M059J (cell line): ENCODE measurements around the gene INPP5D. TPM values are rescaled to one million over a fixed set of nuclear protein-coding genes. Genes with fewer than 3 reads are reported as not detected.
"Not testable (repeated sequence)": the region's sequence is repeated elsewhere in the genome, so short reads cannot be mapped to it uniquely, and the experiment has no call there.

Experiments used
- DNase-seq: peaks from one replicate; pipeline ENCODE4 v3.0.0-alpha.2; 2012; ENCODE audit warnings: low read depth
- total RNA-seq: library from RNA; depleted of rRNA; stranded (reverse); fragments of >200 nt; shearing (Covaris generic); gene quantifications from 2 replicates; pipeline ENCODE4 v1.2.3, GENCODE V29; 2014

Gene INPP5D
- total RNA-seq, 1 experiment from 2014 or later: not detected

- DNase-seq: peak; percentile 11
Observed at GRCh38 chr2:233178994-233179847, 119.1 kb downstream of the INPP5D start.

- DNase-seq: no peak
Observed at GRCh38 chr2:233179848-233180366, 119.8 kb downstream of the INPP5D start.

DNA sequence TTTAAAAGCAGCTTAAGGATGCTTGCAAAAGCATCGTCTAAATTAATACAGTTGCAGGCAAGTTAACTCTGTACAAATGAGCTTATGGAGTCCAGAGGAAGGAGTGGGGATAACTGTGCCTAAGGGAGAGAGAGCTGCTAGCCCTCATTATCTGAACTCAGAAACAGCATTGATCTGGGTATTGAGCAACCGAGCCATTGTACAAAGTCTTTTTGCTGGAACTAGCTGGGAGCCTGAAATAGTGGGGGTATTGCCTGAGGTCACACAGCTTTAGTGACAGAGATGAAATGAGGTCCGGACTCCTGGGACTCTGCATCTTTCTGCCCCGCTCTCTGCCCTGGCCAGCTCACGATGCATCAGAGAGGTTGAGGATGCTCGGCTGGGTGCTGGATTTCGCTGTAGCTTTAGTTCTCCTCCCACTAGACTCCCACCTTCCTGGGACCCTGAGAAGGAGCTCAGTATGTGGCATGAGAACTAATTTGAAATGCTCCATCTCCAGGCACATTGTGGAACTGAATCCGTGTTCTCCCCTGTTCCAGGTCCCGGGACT is 123.8 kb downstream of the INPP5D start:
- DNase-seq: no peak

DNA sequence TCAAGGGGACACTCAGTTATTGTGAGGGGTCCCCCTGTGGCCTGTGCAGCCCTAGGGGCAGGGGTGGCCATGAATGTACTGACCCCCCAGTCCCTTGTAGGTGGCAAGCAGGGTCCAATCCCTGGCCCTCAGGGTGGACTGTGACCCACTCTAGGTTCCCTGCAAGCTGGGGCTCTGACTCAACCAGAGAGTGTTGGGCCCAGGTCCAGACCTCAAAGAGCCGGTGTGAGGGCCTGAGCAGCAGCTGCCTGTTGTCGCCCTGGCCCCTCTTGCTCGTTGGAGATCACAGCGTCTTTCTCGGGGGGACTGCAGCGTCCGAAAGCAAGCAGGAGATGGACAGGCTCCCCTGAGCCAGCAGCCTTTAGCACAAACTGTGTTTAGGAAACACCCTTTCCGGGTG is 124.5 kb downstream of the INPP5D start:
- DNase-seq: peak; percentile 29

GRCh38 chr2:233185330-233185729 is 125.2 kb downstream of the INPP5D start:
- no peak for DNase-seq

DNA sequence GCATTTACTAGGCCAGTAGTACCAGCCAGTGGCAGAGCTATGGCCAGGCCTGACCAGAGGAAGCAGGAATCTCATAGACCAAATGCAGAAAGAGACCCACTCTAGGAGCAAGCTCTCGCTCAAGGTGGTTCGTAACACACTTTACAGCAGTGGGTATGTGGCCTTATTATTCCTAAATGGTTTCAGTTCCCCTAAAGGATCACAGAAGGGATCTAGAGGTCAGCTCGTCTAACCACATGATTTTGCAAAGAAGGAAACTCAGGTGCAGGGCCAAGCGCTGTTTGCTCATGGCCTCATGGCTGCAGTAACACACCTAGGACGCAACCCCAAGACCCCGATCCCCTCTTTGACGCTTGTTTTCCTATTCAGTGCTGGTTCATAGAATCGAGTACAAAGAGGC is 125.8 kb downstream of the INPP5D start:
- no peak for DNase-seq

DNA sequence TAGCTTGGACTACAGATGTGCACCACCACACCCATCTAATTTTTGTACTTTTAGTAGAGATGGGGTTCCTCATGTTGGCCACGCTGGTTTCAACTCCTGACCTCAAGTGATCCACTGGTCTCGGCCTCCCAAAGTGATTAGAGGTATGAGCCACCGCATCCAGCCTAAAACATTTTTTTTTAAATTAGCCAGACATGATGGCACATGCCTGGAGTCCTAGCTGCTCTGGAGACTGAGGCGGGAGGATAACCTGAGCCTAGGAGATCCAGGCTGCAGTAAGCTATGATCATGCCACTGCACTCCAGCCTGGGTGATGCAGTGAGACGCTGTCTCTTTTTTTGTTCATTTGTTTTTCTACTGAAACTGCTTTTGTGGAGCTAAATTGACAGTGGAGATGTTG is 126.7 kb downstream of the INPP5D start:
- DNase-seq: no peak

DNA sequence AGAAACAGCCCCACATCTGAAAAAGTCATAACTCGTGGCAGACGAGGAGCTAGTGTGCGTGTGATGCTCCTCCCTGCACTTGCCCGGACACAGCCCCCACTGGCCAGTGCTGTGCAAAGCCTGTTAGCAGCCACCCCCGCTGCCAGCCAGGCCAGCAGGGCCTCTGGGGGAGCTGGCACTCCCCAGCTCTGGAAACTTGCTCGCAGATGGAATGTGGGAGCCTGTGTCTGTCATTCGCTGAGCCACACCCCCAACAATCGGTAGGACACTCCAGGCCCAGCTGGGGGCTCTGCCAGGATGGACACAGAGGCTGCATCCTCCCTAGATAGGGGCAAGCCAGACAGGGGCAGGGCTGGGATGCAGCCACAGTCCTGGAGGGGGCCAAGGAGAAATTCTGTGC is 128.9 kb downstream of the INPP5D start:
- no peak for DNase-seq

DNA sequence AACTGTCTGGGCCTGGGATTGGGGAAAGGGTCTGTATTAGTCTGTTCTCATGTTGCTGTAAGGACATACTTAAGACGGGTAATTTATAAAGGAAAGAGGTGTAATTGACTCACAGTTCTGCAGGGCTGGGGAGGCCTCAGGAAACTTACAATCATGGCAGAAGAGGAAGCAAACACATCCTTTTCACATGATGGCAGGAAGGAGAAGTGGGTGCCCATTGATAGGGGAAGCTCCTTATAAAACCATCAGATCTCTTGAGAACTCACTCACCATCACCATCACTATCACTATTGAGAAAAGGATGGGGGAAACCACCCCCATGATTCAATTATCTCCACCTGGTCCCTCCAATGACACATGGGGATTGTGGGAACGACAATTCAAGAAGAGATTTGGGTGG is 130.9 kb downstream of the INPP5D start:
- DNase-seq: not testable (repeated sequence)

- DNase-seq: no peak
Observed at GRCh38 chr2:233193738-233194137, 133.6 kb downstream of the INPP5D start.

DNA sequence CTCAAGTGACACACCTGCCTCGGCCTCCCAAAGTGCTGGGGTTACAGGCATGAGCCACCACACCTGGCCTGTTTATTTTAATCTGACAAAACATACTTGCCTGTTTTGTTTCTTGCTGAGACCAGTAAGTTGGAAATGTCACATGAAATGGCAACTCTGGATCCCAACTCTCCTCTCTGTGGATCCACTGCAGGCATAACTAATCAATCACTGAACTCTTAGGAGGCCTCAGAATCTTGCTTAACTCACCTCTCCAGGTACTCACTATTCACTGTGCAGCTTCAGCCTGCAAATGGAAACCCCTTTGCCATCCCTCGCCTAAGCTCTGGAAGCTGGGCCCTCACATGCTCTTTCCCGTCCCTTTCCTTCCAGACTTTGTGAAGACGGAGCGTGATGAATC is 134.9 kb downstream of the INPP5D start:
- DNase-seq: no peak

- DNase-seq: no peak
Observed at GRCh38 chr2:233197022-233197421, 136.9 kb downstream of the INPP5D start.

- DNase-seq: no peak
Observed at GRCh38 chr2:233198026-233198425, 137.9 kb downstream of the INPP5D start.

DNA sequence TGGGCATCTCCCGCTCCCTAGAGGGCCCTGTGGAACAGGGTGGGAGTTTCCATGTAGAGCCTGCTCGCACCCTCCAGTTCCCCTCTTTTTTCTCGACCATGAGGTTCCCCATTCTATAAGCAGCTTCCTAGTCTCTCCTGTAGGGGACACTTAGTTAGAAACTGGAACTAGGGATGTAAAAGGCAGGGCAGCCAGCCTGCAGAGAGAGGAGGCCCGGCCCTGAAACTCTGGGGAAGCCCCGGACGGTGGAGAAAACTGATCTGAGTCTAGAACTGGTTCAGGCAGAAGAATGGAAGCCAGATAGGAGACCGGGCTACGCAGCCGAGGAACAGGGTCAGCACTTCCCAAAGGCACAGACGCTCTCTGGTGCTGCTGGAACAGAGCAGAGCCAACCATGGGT is 139.7 kb downstream of the INPP5D start:
- DNase-seq: no peak

GRCh38 chr2:233200790-233201189 is 140.6 kb downstream of the INPP5D start:
- not testable (repeated sequence) for DNase-seq

GRCh38 chr2:233201258-233202013 is 141.3 kb downstream of the INPP5D start:
- DNase-seq: no peak

DNA sequence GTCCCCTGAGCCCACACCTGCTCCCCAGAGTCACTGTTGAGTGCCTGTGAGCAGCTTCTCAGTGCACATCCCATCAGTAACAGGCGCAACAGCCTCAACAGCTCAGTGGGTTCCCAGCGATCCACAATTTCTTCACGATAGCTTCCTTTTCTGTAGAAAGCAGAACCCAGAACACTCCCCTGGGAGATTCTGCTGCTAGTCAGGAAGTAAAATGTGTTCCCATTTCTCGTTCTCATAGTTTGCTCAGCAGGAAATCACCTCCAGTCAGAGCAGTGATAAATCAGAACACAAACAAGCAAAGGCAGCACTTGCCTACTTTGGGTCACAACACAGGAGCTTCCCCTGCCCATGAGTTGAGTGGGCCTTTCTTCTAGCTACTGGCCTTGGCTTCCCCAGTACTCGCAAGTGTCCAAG is 142.4 kb downstream of the INPP5D start:
- DNase-seq: no peak

GRCh38 chr2:233203060-233203459 is 142.9 kb downstream of the INPP5D start:
- DNase-seq: no peak

DNA sequence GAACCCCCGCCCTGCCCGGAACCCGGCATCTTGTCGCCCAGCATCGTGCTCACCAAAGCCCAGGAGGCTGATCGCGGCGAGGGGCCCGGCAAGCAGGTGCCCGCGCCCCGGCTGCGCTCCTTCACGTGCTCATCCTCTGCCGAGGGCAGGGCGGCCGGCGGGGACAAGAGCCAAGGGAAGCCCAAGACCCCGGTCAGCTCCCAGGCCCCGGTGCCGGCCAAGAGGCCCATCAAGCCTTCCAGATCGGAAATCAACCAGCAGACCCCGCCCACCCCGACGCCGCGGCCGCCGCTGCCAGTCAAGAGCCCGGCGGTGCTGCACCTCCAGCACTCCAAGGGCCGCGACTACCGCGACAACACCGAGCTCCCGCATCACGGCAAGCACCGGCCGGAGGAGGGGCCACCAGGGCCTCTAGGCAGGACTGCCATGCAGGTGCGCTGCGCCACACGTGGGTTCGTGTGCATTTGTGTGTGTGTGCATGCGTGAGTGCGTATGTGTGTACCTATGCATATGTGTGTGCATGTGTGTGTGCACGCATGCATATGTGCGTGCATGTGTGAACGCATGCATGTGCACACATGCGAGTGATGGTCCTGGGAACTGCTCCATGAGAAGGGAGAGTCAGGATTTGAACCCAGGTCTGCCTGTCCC is 144.3 kb downstream of the INPP5D start:
- DNase-seq: no peak

DNA sequence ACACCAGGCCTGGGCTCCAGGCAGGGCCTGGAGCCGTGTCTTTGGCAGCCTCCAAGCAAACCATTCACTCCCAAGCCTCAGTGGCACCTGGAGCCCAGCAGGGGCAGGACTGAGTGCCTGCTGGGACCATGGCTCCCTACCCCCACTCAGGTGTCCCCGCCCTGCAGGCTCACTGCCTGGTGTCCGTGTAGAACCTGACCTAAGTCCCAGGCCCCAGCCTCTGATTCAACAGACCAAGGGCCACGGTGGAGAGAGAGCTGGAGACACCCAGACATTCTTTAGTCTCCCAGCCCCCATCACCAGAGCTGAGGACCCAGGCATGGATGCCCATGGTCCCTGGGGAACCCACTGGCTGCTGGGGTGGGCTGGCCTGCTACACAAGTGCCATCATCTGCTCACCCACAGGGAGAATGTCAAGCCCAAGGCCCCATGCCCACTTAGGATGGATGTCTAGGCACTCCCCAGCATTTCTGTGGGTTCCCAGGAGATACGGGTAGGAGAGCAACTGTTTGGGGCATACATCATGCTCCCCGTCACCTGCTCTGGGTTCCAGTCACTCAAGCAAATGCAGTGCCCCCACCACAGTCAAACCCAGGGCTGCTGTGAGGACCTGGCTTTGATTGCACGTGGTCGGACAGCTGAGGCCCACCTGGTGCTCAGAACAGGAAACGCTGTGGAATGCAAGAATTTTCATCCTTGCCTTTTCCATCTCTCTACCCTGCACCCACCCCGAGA is 148.4 kb downstream of the INPP5D start:
- peak; percentile 64 for DNase-seq

DNA sequence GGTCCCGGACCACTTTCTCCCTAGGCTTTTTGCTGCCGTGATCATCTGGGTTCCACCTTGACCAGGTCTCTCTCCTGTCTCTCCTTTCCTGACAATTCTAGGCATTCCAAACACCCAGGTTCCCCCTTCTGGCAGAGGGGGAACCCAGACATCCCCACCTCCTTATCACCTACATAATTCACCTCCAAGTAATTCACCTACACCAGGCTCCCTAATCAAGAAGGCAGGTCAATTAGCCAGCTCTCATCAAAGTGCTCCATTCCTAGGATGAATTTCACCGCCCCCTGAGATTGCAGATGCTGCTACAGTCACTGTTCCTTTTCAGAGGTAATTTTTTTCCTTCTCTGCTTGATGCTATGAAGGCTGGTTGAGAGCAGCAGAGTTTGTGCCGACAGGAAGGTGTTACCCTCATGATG is 149.0 kb downstream of the INPP5D start:
- no peak for DNase-seq
